Retinal pigment epithelial cell (primary cell): Measurements from ENCODE around the gene VEPH1.

Experiments used
- DNase-seq: peaks from one replicate; pipeline ENCODE4 v3.0.0-alpha.2; 2010; ENCODE audit warnings: low read depth
- H3K4me3 ChIP-seq: 2 replicates; pipeline ENCODE4 v1.5.1; 2011; ENCODE audit warnings: mild to moderate bottlenecking, low read length, control low read depth, moderate library complexity
- TF ChIP-seq, protein P1 (sequence below): conservative IDR thresholded peaks from 2 replicates; pipeline ENCODE4 v1.5.1; 2011; ENCODE audit warnings: low read depth, low read length, control low read depth, inconsistent platforms

VEPH1 gene

DNA sequence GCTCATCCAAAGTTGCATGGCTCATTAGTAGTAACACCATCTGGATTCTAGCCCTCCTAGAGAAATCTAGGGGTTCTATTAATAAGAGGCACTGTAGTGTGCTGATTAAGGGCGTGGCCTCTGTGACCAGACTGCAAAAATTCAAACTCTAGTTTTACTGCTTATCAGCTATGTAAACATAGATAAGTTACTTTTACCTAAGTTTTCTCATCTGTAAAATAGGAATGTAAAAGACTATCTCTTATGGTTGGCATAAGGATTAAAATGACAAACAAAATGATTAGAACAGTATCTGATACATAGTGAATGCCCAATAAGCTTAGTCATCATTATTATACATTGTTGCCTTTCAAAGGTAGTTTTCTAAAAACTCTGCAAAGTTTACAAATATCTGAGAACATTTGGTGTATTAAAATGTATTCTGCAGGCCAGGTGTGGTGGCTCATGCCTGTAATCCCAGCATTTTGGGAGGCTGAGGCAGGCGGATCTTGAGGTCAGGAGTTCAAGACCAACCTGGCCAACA lies 62.1 kb downstream of the VEPH1 start:
- DNase-seq = no peak
- TF ChIP-seq, protein P1, sequence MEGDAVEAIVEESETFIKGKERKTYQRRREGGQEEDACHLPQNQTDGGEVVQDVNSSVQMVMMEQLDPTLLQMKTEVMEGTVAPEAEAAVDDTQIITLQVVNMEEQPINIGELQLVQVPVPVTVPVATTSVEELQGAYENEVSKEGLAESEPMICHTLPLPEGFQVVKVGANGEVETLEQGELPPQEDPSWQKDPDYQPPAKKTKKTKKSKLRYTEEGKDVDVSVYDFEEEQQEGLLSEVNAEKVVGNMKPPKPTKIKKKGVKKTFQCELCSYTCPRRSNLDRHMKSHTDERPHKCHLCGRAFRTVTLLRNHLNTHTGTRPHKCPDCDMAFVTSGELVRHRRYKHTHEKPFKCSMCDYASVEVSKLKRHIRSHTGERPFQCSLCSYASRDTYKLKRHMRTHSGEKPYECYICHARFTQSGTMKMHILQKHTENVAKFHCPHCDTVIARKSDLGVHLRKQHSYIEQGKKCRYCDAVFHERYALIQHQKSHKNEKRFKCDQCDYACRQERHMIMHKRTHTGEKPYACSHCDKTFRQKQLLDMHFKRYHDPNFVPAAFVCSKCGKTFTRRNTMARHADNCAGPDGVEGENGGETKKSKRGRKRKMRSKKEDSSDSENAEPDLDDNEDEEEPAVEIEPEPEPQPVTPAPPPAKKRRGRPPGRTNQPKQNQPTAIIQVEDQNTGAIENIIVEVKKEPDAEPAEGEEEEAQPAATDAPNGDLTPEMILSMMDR = no peak
- H3K4me3 ChIP-seq = no peak overlapping the region

DNA sequence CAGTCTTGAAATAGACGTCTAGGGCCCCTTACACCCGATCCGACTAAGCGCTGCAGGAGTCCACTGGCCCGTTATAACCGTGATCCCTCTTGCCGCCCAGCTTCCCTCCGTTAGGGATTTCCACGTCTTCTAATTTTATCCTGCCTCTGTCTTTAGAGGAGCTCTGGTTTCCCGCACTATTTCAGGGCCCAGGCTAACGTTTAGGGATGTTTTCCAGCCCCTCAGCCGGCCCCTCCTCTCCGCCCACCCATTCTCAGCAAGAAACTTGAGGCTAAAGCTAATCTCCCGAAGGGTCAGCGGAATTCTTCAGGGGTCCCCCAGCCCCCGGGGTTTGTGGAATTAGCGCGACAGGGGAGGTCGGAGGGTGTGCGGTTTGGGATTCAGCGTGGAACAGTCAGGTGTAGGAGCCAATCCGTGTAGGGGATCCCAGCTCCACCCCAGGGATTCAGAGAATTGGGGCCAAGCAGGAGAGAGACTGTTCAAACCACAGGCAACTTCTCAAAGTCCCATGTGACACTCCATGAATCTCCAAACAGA lies 65.0 kb downstream of the VEPH1 start:
- TF ChIP-seq, protein P1 = no peak
- peak overlapping the region; percentile 66 for H3K4me3 ChIP-seq
- DNase-seq = no peak

DNA sequence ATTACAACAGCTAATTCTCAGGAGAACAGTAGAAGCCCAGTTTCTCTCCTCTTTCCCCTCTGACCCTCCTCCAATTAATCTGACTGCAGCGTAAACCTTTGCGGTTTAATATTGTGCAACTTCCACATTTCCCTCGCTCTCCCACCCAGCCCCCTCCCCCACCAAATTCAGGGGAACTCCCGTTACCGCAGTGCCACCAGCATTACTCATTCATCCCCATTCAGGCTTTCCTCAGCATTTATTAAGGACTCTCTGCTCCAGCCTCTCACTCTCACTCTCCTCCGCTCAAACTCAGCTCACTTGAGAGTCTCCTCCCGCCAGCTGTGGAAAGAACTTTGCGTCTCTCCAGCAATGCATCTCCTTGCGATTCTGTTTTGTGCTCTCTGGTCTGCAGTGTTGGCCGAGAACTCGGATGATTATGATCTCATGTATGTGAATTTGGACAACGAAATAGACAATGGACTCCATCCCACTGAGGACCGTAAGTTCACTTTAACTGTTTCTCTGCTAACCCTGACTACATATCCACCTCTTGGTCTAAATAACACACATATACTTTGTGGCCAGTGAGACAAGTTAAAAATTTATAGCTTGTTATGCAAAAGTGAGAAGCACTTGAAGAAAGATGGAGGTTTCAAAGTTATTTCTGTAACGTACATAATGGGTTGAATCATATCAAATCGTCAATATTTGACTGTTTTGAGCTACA lies 66.5 kb downstream of the VEPH1 start, which contains the start of gene PTX3:
TSS of gene PTX3 (plus strand) at position 268 of the 709 bp plus-strand sequence. CDS start at position 352, 84 bp downstream.
- peak within 1 kb of the TSS; percentile 66 for H3K4me3 ChIP-seq
- TF ChIP-seq, protein P1 = no peak
- peak; percentile 72 for DNase-seq

DNA sequence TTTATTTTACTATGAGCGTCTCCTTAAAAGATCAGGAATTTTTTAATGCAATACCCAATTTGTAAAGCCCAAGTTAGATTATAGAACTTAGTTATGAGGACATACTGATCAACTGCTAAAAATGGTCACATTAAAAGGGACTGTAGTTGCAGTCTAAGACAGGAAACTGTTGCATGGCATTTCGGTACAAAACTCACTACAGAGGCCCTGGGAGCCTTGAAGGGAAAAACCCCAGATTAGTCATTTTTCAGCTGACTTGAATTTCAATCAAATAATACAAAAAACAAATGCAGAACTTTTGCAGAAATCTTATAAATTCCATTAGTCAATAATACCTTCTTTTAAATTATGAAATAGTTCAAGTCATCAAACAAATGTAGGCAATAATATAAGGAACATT lies 73.5 kb downstream of the VEPH1 start:
- TF ChIP-seq, protein P1 = no peak
- no peak overlapping the region for H3K4me3 ChIP-seq
- DNase-seq = no peak

DNA sequence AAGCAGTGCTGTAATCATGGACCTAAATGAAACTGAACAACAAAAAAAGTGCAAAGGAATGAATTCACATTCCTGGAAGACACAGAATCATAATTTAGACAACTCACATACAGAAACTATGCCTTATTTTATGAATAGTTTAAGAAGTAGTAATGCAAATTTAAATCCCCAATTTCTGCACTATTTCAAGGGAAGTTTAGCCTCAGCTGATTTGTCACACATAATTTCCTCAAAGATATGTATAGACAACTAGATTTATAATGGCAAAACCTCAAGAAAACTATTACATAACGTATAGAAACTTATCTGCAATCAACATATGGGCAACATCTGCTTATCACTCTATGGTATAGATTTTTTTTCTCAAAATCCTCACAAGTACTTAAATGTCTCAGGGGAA lies 74.4 kb downstream of the VEPH1 start:
- TF ChIP-seq, protein P1 = no peak
- no peak for DNase-seq
- H3K4me3 ChIP-seq = no peak overlapping the region

DNA sequence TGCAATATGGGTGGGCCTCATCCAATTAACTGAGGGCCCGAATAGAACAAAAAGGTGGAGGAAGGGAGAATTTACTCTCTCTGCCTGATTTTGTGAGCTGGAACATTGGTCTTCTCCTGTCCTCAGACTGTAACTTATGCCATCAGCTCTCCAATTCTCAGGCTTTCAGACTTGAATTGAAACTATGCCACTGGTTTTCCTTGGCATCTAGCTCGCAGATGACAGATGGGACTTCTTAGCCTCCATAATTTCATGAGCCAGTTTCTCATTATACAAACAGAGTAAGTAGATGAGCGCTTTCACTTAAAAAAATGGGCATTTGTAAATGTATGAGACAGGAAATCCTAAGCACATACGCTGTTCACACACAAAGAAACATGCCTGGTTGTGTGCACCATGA lies 75.3 kb downstream of the VEPH1 start:
- DNase-seq = no peak
- H3K4me3 ChIP-seq = no peak overlapping the region
- TF ChIP-seq, protein P1 = no peak

DNA sequence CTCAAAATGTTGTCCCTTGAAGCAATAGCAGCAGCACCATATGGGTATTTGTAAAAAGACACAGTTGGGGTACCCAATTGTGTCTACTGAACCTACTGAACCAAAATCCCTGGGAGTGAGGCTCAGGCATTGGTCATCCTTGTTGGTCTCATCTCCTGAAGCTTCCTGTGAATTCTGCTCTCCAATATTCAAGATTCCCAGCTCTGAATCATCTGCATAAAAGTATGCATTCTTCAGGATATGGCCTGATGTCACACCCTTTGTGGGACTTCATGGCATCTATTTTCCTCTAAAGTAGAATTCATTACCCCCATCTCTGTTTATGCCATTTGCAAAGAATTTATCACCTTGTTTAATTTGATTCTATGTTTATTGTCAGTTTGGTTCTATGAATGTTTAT lies 79.9 kb downstream of the VEPH1 start:
- no peak for DNase-seq
- TF ChIP-seq, protein P1 = no peak
- no peak overlapping the region for H3K4me3 ChIP-seq
